Dermis blood vessel endothelial cell (primary cell): ENCODE measurements around the gene TAF10. TPM values are rescaled to one million over a fixed set of nuclear protein-coding genes. Genes with fewer than 3 reads are reported as not detected.

Experiments used
- DNase-seq: peaks from one replicate; pipeline ENCODE4 v3.0.0; 2010
- total RNA-seq: library from RNA; depleted of rRNA; stranded (reverse); fragments of >200 nt; gene quantifications from 2 replicates; pipeline ENCODE4 v1.2.3, GENCODE V29; 2014

Gene TAF10
- 27.5 and 34.2 TPM in 2 replicates for total RNA-seq

DNA sequence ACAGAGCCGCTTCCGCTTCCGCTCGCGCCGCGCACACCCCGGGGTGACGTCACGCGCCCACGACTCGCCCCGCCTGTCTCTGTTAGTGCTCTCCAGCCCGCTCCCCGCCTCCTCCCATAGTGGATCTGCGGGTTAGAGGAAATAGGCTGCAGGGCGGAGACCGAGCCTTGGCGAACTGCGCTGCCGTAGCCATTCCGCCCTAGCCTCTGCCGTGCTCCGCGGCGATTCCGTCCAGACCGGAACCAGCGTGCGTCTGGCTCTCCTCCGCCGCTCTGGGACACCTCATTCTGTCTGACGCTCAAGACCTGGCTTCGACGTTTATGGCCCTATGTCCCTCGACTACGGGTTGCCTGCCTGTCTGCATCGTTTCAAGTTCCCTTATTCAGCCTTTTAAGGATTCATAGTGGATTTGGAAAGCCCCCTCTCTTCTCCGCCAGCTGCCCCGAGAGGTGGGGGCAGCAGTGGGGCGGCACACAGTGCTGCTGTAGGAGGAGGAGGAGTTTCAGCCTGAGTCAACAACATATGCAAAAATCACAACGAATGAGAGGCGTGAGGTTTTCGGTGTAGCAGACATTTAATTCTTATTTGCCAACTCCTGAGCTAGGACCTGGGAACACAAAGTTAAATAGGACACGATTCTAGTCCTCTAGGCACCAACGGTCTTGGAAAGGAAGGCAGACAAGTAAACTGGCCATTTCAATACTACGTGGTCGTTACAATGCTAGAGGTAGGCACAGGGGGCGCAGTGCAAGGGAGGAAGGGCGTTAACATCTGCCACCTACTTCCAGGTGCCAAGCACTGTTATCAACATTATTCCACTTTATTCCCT lies at the start of gene TAF10:
Gene TAF10 (minus strand): TSS at position 4 of the 829 bp plus-strand sequence. CDS start 27 bp downstream, outside the sequence.
- DNase-seq = peak; percentile 98

- no peak for DNase-seq
These were observed 48.7 kb upstream of the TAF10 start for GRCh38 chr11:6660712-6661111.

- DNase-seq = no peak
These were observed 46.6 kb upstream of the TAF10 start for GRCh38 chr11:6658647-6659046.

GRCh38 chr11:6657346-6657745 lies 45.3 kb upstream of the TAF10 start:
- no peak for DNase-seq

- no peak for DNase-seq
These were observed 44.9 kb upstream of the TAF10 start for GRCh38 chr11:6656936-6657335.

DNA sequence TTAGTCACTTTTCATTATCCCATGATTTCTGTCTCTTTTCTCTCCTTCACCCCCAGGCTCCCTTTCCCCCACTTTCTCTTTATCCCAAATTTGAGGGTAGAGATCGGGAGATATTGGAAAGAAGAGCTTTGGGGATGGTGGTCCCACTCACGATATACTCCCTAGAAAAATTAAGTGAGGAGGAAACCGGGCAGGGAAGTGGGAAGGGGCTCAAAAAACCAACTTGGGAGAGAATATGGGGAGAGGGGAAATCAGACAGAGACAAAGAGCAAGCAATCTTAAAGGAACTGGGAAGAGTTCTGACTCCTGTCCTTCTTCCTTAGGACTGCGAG lies 44.5 kb upstream of the TAF10 start:
- DNase-seq = no peak

DNA sequence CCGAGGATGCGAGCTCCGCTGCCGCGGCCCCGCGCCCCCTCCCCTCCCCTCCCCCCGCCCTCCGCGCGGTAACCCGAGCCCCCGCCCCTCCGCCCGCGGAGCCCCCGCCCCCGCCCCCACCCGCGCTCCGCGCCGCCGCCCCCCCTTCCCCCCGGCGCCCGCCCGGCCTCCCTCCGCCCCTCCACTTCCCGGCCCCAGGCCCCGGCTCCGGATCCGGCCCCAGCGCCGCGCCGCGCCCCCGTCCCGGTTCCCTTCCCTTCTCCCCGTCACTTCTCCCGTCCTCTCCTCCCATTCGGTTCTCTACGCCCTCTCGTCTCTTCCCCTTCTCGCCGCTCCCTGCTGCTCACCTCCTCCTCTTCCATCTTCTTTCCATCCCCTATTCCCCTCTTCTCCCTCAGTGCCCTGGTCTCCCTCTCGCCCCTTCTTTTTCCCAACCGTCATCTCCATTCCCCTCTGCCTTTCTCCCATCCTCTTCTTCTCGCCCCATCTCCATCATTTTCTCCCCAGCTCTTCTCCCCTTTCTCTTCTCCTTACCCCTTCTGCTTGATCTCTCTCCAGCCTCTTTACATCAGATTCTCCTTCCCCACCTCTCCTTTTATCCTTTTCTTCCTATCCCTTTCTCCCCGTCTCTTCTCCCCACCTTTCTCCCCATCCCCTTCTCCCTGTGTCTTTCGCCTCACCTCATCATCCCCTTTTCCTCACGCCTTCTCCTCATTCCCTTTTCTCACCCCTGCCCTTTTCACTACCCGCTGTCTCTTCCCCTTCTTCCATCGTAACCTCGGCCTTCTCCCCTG lies 44.0 kb upstream of the TAF10 start, which contains the start of gene DCHS1:
Gene DCHS1 (minus strand): TSS at position 20 of the 794 bp plus-strand sequence. CDS start 14,196 bp downstream, outside the sequence.
- peak; percentile 37 for DNase-seq

DNA sequence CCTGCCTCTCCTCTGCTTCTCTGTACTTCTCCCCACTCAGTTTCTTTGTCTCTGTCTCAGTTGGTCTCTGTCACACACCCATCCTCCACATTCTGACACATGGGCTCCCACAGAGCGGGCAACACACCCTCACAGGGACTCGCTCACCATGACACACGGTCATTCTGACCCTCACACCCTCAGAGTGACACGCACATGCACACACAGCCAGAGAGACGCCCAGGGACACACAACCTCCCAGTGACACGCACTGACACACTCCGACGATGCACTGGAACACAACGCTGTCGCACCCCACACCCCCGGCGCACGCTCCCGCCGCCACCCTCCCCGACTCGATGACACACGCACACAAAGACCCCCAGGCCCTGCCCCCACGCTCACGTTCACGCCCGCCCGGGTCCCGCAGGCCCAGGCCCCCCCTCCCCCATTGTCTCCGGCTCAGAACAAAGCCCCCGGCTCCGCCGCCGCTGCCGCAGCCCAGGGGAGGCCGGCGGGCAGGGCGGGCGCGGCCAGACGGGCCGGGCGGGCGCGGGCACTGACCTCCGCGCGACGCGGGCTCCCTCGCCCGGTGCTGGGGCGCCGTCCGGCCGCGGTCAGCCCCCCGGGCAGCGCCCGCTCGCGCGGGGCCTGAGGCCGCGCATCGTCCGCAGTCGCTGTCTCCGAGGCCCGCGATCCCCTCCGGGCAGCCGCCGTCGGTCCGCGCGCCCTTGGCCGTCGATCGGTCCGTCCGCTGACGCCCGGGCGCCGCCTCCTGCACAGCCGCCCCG lies 43.2 kb upstream of the TAF10 start:
- DNase-seq = peak; percentile 46

DNA sequence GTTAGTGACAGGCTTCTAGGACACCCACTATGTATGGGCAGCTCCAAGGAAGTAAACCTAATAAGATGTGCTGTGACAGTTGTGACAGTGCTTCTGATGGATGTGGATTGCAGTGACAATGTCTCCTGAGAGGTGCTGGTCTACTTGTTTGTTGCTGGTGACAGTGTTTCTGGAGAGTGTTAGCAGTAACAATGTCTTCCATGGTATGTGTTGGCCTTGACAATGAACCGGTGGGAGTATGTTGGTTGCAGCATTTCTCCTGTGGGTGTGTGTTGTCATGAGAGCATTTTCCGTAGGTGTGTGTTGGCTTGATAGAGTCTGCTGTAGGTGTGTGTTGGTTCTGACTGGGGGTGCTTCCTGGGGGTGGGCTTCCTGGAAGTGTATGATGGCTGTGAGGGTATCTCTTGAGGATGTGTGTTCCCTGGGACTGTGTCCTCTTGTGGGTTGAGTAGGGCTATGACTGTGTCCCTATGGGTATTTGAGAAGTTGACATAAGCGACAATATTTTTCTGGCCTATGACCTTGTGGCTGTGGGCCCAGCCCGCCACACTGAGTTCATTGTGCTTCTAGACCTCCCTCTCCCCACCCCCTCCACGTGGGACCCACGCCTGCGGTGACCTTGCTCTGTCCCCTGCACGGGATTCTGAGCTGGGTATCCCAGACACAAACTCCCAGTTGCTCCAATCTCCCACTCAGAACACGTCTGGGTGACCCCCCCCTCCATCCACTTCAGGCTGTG lies 42.4 kb upstream of the TAF10 start:
- DNase-seq = no peak

DNA sequence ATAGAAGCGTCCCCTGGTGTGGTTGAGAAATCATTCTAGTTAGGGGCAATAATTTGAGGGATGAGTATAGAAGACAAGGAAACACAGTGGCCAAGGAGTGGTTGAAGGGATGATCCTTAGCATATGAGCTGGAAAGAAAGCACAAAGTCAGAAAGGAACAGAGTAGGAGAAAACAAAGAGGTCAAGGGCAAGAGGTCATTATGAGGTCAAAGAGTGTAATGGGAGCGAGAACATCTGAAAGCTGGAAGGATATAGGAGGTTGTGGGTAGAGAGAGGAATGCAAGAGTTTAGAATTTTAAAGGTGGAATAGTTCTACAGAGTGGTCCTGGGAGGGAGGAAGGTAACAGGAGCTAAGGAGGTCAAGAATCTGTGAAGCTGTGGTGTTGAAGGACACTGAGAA lies 41.6 kb upstream of the TAF10 start:
- no peak for DNase-seq

- no peak for DNase-seq
These were observed 41.1 kb upstream of the TAF10 start for GRCh38 chr11:6653097-6653496.

DNA sequence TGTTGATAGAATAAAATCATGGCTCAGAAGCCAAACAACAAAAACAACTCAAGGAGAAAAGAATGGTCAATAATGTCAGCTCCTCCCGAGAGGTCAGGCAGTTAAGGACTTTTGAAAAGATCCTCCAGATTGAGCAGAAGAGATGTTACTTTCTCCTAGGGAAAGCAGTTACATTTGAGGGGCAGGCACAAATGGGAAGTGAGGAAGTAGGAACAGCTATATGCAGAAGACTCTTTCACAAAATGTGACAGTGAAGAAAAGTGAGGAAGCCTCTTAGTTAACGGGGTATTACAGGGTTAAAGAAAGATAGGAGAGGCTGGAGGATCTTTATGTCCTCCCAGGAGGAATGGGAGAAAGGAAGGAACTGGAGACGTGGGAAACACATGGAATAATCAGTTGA lies 40.2 kb upstream of the TAF10 start:
- DNase-seq = no peak

DNA sequence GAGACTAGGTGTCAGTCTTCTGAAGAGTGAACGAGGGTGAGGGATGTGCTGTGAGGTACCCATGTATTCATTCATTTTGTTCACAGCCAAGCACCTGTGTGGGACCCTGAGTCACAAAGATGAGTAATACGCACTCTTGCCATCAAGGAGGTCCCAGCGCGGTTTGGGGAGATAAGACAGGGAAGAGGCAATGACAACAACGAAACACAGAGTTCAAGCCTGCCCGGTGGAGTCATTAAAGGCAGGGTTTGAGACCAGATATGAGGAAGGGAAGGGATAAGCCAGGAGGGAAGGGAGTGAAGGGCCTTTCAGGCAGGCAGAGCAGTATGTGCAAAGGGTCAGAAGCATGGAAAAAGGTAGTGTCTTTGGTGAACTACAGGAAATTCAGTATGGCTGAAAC lies 39.0 kb upstream of the TAF10 start:
- DNase-seq = no peak

GRCh38 chr11:6650104-6650503 lies 38.1 kb upstream of the TAF10 start:
- DNase-seq = no peak

GRCh38 chr11:6648501-6648900 lies 36.5 kb upstream of the TAF10 start:
- DNase-seq = no peak

DNA sequence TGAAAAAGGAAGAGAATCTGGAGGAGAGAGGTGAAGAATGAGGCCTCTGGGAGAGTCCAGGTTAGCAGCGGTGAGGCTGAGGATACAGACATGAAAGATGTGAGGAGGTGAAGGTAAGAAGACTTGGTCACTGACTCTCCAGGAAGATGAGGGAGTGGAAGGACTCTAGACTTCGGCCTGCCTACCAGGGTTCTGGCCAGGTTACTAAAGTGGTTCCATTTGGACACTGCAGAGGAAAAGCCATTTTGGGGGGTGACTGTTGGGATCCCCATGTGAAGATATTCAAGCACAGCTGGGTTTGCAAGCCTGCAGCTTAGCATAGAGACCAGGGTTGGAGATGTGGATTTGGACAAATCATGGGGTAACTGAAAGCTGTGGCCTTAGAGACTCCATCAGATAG lies 35.8 kb upstream of the TAF10 start:
- DNase-seq = no peak

DNA sequence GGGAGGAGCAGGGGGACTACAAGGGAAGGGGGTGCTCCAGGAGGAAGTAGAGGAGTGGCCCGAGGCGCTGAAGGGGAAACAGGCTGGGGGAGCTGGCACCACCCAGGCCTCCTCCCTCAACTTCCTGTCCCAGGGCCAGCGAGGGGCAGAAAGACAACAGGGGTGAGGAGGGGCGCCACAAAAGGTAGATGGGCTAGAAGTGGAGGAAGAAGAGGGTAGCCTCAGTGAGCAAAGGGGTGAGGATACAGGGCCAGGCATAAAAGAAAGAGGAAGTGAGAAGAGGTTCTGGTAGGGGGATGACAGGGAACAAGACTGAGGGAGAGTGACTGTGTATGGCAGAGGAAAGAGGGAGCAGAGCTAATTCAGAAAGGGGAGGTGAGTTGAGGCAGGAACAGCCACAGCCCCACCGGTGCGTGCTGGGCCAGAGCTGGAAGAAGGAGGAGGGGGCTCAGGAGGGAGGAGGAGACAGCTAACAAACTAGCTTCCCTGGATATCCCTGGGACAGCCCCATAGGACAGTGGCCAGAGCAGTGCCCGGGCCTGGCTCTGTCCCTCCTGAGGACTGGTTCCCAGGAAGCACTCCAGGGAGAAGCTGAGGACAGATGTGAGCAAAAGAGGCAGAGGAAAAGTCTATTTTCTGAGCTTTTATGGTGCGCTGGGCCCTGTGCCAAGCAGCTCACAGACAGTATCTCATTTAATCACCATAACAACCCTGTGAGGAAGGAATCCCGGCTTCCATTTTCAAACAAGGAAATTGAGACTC lies 35.1 kb upstream of the TAF10 start:
- DNase-seq = peak; percentile 69

GRCh38 chr11:6646576-6646917 lies 34.5 kb upstream of the TAF10 start:
- no peak for DNase-seq

DNA sequence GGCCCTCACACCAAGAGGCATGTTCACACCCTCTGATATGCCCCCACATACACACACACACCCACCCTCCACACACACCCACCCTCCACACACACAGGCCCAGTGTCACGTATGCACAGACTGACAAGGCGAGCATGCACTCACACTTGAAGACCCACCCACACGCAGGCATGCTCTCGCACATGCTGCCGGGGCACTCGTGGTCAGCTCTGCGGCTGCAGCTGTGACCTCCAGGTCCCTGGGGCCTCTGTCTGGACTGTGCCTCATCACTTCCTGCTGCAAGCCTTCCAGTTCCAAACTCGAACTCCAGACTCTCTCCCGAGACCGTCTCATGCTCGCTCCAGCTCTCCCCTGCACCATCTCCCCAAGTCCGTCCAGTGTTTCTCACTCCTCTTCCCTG lies 34.1 kb upstream of the TAF10 start:
- peak; percentile 77 for DNase-seq

- no peak for DNase-seq
These were observed 30.9 kb upstream of the TAF10 start for GRCh38 chr11:6642957-6643356.

DNA sequence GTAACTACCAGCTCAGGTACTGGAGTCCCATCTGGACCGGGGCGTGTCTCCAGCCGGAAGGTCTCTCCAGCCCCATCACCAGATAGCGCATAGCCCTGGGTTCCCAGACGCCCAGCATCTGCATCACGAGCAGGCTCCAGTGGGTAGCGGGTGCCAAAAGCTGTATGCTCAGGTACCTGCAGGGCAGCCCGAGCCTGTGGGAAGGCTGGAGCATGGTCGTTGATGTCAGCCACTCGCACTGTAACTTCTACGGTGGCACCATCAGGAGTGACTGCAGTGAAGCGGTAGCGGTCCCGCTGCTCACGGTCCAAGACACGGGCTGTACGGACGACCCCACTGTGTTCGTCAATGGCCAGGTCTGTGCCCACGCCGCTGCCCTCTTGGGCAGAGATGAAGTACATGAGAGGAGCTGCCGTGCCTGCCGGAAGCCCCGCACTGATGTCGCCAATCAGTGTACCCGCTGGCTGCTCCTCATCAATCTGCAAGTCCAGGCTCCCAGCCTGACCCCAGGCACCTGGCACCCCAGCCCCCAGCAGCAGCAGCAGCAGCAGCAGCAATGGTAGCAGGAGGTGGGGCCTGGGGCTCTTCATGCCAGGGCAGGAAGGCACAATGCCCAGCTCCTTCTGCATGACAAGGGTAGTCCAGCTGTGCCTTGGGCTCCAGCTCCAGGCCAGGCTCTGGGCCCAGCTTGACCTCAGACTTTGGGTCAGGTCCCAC lies 29.1 kb upstream of the TAF10 start:
- DNase-seq = no peak
